Tibial nerve (tissue), 3 donors: Measurements from ENCODE around the gene DZIP1L.

ENCODE experiments used
- EP300 ChIP-seq, 2 donors: sonication (generic); formaldehyde crosslinking; IDR thresholded peaks; one replicate each; pipeline ENCODE4 v1.6.1; 2017; ENCODE audit warnings: antibody characterized with exemption in 2 of 2, mild to moderate bottlenecking in 1 of 2
- POLR2A ChIP-seq, 2 donors: fragments of 450-650 bp; IDR thresholded peaks; one replicate each; pipeline ENCODE4 v1.6.1; 2017; ENCODE audit warnings: antibody characterized with exemption in 2 of 2, mild to moderate bottlenecking in 2 of 2, moderate library complexity in 2 of 2

DNA sequence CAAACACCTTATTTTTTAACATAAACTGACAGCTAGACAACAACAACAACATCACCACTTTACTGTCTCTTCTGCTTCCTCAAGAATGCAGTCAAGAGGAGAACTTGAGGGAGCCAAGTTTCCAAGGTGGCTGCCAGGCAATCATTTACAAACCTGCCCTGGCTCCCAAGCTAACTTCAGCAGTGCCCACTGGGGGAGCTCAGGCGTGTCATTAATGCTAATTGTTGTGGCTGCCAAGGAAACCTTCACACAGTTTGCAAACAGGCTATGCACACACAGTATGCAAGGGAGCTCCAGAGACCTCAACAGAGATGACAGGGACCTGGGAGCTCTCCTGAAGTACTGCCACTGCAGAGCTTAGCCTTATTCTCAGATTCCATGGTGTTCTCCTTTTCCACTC, 2.1 kb downstream of the DZIP1L start:
- TF ChIP-seq EP300 (IDR thresholded peaks at IDR 0.05) (no peak), POLR2A (IDR thresholded peaks at IDR 0.05) (no peak)
